Colonic mucosa (tissue), 4 donors: ENCODE data around the gene FBXL7. TPM values are rescaled to one million over a fixed set of nuclear protein-coding genes. Genes with fewer than 3 reads are reported as not detected.

Experiments
- DNase-seq: peaks from one replicate; pipeline ENCODE4 v3.0.0-alpha.2; 2020
- H3K27ac ChIP-seq: fragments of 200-600 bp; one replicate; pipeline ENCODE4 v1.8.0; 2021
- H3K27me3 ChIP-seq: fragments of 200-600 bp; one replicate; pipeline ENCODE4 v1.8.0; 2021
- H3K36me3 ChIP-seq: fragments of 200-600 bp; one replicate; pipeline ENCODE4 v1.8.0; 2021
- H3K4me1 ChIP-seq: fragments of 200-600 bp; one replicate; pipeline ENCODE4 v1.8.0; 2021; ENCODE audit warnings: mild to moderate bottlenecking
- H3K4me3 ChIP-seq: fragments of 200-600 bp; one replicate; pipeline ENCODE4 v1.8.0; 2021
- H3K9ac ChIP-seq, 2 donors: one replicate each; pipeline ENCODE4 v1.7.0; 2013; ENCODE audit warnings: control low read depth in 2 of 2, low read depth in 2 of 2, low read length in 2 of 2
- H3K9me3 ChIP-seq: fragments of 200-600 bp; one replicate; pipeline ENCODE4 v1.8.0; 2021
- intact Hi-C: fragments of 100-400 bp; cut with DNase I; formaldehyde crosslinking; loops from one replicate; pipeline ENCODE4 v1.14.1; 2022
- total RNA-seq, 2 donors: library from RNA; stranded (reverse); fragmentation: NEBNext Ultra II Directional in 1 of 2; extraction: Animal tissue kit (Norgen Biotek cat#: 25700) in 1 of 2; gene quantifications; one replicate each; pipeline ENCODE4 v1.2.1, GENCODE V29; 2021
- TF ChIP-seq, protein P1 (sequence below): fragments of 200-600 bp; IDR thresholded peaks from one replicate; pipeline ENCODE4 v1.8.0; 2022; ENCODE audit warnings: antibody characterized with exemption, mild to moderate bottlenecking
- donor health status: healthy.
- donor health status: DM: no; HTN: no; CAD: no.
- donor health status: DM: no; HTN: no; CAD: no.

The FBXL7 gene
- total RNA-seq, 2 donors from 2014 or later: 1.6 to 3.0 TPM

DNA sequence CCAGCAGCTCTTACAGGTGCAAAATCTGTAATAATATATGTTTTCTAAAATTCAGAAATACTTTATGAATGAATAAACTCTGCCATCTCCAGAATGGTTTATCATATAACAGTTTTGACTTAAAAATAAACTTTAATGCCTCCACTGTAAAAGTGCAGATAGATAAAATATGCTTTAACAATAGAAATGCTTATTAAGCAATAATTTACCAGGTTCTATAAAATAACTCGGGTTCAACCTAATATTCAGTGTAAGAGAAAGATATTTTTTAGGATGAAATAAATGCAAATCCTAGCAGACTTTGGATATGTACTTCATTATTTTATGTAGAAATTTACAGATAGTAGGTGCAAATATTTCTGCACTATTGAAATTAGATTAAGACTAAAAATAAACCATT is 74.1 kb downstream of the FBXL7 start:
- no peaks in the 10 kb centered on the region for H3K36me3 ChIP-seq
- no peaks in the 10 kb centered on the region for H3K4me1 ChIP-seq
- intact Hi-C loops: no loop called here
- no peak for DNase-seq
- no peaks in the 10 kb centered on the region for H3K9me3 ChIP-seq
- no peak overlapping the region for H3K27ac ChIP-seq
- TF ChIP-seq, protein P1, sequence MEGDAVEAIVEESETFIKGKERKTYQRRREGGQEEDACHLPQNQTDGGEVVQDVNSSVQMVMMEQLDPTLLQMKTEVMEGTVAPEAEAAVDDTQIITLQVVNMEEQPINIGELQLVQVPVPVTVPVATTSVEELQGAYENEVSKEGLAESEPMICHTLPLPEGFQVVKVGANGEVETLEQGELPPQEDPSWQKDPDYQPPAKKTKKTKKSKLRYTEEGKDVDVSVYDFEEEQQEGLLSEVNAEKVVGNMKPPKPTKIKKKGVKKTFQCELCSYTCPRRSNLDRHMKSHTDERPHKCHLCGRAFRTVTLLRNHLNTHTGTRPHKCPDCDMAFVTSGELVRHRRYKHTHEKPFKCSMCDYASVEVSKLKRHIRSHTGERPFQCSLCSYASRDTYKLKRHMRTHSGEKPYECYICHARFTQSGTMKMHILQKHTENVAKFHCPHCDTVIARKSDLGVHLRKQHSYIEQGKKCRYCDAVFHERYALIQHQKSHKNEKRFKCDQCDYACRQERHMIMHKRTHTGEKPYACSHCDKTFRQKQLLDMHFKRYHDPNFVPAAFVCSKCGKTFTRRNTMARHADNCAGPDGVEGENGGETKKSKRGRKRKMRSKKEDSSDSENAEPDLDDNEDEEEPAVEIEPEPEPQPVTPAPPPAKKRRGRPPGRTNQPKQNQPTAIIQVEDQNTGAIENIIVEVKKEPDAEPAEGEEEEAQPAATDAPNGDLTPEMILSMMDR: no peak
- no peaks in the 10 kb centered on the region for H3K27me3 ChIP-seq
- H3K4me3 ChIP-seq: no peak overlapping the region
- no peak overlapping the region for H3K9ac ChIP-seq

DNA sequence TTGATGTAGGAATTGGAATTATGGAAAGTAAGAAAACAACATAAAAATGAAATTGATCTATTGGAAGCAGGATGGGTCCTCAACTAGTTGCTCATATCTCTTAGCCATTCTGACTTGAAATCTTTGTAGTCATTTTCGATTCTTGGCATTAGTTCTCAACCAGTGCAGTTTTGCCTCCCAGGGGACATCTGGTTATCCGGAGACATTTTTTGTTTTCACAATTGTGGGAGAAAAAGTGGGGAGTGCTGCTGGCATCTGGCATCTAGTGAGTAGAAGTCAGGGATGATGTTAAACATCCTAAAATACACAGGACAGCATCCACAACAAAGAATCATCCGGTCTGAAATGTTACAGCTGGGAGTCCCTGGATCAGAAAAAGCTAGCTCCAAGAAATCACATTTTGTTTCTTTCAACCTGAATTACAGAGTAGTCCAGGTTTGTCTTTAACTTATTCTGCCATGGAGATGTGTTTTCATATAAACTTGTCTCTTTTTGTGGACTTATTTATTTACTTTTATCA is 74.9 kb downstream of the FBXL7 start:
- Histone ChIP-seq H3K36me3 (no peaks in the 10 kb centered on the region), H3K4me1 (no peaks in the 10 kb centered on the region), H3K27me3 (no peaks in the 10 kb centered on the region), H3K27ac (no peak overlapping the region), H3K4me3 (no peak overlapping the region), H3K9ac (no peak overlapping the region), H3K9me3 (no peaks in the 10 kb centered on the region)
- TF ChIP-seq, protein P1: no peak
- intact Hi-C loops: no loop called here
- DNase-seq: no peak

DNA sequence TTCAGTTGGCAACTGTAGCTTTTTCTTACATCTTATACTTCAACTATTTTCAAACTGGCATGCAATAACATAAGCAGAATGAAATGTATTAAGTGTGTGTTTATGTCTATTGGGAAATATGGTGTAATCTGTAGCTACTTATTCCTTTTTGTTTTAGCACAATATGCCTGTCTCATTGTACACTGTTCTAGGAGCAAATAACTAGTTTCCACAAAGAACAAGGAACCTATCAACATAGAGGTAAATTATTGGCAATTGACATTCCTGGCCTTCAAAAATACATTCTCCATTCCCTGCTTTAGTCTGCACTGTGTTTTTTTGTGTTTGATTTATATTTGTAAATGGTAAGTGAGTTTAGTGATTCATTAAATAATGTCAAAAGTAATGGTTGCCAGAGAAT is 75.7 kb downstream of the FBXL7 start:
- no peak overlapping the region for H3K4me3 ChIP-seq
- H3K36me3 ChIP-seq: no peaks in the 10 kb centered on the region
- no peaks in the 10 kb centered on the region for H3K4me1 ChIP-seq
- H3K9ac ChIP-seq: no peak overlapping the region
- H3K27ac ChIP-seq: no peak overlapping the region
- DNase-seq: no peak
- TF ChIP-seq, protein P1: no peak
- intact Hi-C loops: no loop called here
- H3K27me3 ChIP-seq: no peaks in the 10 kb centered on the region
- no peaks in the 10 kb centered on the region for H3K9me3 ChIP-seq

DNA sequence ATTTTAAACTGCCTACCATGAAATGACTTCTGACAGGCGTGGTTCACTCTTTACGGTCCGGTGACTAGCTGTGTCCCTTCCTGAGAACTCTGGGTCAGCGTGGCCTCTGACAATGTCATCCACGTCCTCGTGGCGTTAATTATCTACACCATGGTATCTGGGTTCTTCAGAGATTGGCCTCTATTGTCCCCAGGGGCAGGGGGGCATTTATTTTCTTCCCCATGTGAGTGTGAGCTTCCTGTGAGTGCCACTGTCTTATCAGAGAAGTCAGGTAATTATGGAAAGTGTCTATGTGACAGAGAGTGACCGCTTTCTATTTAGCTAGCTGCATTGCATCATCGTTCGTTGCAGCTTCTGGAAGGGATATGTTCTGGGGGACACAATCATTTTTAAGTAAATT is 77.2 kb downstream of the FBXL7 start:
- H3K27me3 ChIP-seq: no peaks in the 10 kb centered on the region
- H3K9ac ChIP-seq: no peak overlapping the region
- TF ChIP-seq, protein P1: no peak
- no peak for DNase-seq
- H3K27ac ChIP-seq: no peak overlapping the region
- no peaks in the 10 kb centered on the region for H3K9me3 ChIP-seq
- H3K36me3 ChIP-seq: no peaks in the 10 kb centered on the region
- H3K4me1 ChIP-seq: no peaks in the 10 kb centered on the region
- no peak overlapping the region for H3K4me3 ChIP-seq
- intact Hi-C loops: no loop called here

DNA sequence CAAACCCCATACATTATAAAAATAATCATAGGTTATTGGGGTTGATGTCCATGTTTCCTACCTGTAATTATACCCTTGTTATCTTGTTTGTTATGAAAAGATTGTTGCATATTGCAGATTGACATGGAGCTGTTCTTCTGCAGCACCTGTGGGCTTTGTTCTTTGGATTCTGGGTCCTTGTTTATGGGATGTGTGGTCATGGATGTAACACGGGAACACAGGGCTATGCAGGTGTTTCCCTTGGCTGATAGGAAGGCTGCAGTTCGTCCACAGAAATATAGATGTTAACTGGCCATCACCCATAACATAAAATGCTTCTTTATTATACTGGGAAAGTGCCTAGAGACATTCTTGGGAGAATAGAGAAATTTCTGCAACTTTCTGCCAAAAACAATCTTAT is 77.9 kb downstream of the FBXL7 start:
- H3K9me3 ChIP-seq: no peaks in the 10 kb centered on the region
- TF ChIP-seq, protein P1: no peak
- DNase-seq: no peak
- H3K36me3 ChIP-seq: no peaks in the 10 kb centered on the region
- H3K4me1 ChIP-seq: no peaks in the 10 kb centered on the region
- intact Hi-C loops: no loop called here
- H3K27ac ChIP-seq: no peak overlapping the region
- H3K9ac ChIP-seq: no peak overlapping the region
- H3K4me3 ChIP-seq: no peak overlapping the region
- no peaks in the 10 kb centered on the region for H3K27me3 ChIP-seq
